HUES48 (cell line): ENCODE data around the gene LRP6.

ENCODE experiments used
- H3K27ac ChIP-seq: one replicate; pipeline ENCODE4 v1.7.0; 2013; ENCODE audit warnings: low read depth, low read length, inconsistent platforms
- H3K27me3 ChIP-seq: 2 replicates; pipeline ENCODE4 v1.6.1; 2013; ENCODE audit warnings: mild to moderate bottlenecking, low read length; ENCODE audit not compliant: control insufficient read depth, insufficient read depth
- H3K36me3 ChIP-seq: 2 replicates; pipeline ENCODE4 v1.6.1; 2013; ENCODE audit warnings: low read length; ENCODE audit not compliant: control insufficient read depth, insufficient read depth
- H3K4me1 ChIP-seq: 2 replicates; pipeline ENCODE4 v1.6.1; 2013; ENCODE audit warnings: mild to moderate bottlenecking, low read length; ENCODE audit not compliant: control insufficient read depth, insufficient read depth
- H3K4me3 ChIP-seq: 2 replicates; pipeline ENCODE4 v1.5.1; 2013; ENCODE audit warnings: mild to moderate bottlenecking, low read depth, low read length
- H3K9ac ChIP-seq: 2 replicates; pipeline ENCODE4 v1.6.1; 2013; ENCODE audit warnings: mild to moderate bottlenecking, low read depth, low read length, moderate library complexity
- H3K9me3 ChIP-seq: 2 replicates; pipeline ENCODE4 v1.6.1; 2013; ENCODE audit warnings: low read length; ENCODE audit not compliant: control insufficient read depth, insufficient read depth

The LRP6 gene

DNA sequence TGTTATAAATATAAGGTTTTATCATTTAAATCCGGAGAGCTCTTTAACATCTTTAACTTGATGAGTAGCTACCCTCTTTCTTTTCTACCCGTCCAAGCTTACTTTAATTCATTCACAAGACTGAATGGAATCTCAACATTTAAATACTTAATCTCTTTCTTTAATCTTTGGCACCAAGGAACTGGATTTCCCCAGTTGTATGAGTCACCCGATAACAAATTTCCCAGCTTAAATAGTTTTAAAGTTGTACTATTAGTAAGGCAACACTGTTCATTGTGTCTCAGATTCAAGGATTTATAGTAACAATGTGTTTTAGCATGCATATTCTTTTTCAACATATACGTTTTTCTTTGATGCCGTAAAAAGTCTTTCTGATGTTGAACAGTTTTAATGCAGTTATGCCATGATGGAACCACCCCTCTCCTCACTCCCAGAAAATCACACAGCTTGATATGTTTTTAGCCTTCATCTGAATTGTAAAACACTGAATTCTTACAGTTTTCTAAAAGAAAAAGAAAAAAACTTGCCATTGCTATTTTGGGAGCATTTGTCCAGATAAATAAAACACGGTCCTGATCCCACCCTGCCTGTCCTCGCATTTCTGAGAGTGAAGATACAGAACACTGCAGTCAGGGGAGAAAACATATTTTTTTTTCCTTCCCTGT, 16.0 kb upstream of the LRP6 start:
- H3K9ac ChIP-seq: no peak overlapping the region
- H3K36me3 ChIP-seq: no peaks in the 10 kb centered on the region
- H3K27ac ChIP-seq: peak overlapping the region; percentile 79
- H3K9me3 ChIP-seq: no peaks in the 10 kb centered on the region
- no peaks in the 10 kb centered on the region for H3K27me3 ChIP-seq
- H3K4me3 ChIP-seq: no peak overlapping the region
- H3K4me1 ChIP-seq: peaks cover 32% of the 10 kb centered on the region

DNA sequence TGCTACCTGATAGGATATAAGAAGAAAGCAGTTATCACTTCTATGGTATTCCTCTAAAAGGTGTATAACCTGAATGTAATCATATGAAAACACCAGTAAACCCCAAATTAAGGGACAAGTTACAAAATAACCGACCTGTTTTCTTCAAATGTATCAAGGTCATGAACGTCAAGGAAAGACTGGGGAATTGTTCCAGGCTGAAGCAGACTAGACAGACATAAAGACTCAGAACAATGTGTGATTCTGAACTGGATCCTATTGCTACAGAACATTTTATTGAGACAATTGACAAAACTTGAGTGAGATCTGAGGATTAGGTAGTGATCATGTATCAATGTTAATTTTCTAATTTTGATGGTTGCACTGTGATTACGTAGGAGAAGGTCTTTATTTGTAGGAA, 15.4 kb upstream of the LRP6 start:
- Histone ChIP-seq H3K4me3 (no peak overlapping the region), H3K9me3 (no peaks in the 10 kb centered on the region), H3K4me1 (peaks cover 32% of the 10 kb centered on the region), H3K9ac (no peak overlapping the region), H3K36me3 (no peaks in the 10 kb centered on the region), H3K27me3 (no peaks in the 10 kb centered on the region), H3K27ac (no peak overlapping the region)

DNA sequence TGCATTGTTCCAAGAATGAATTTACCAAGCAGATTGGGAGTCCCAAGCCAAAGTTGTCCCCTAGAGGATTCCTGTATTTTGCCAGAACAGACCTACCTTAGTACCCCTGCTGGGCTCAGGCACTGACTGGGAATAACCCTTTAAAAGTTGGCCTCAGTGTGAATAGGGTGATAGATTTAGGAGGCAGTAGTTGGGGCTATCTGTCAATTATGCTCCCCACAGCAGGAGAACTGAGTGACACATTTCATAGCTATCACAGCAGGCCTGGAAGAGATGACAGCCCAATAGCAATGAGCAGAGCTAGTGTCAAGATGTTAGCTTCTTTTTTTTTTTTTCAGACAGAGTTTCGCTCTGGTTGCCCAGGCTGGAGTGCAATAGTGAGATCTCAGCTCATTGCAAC, 14.3 kb upstream of the LRP6 start:
- H3K9ac ChIP-seq: no peak overlapping the region
- H3K36me3 ChIP-seq: no peaks in the 10 kb centered on the region
- no peak overlapping the region for H3K4me3 ChIP-seq
- peaks cover 32% of the 10 kb centered on the region for H3K4me1 ChIP-seq
- H3K27ac ChIP-seq: no peak overlapping the region
- H3K9me3 ChIP-seq: no peaks in the 10 kb centered on the region
- H3K27me3 ChIP-seq: no peaks in the 10 kb centered on the region

DNA sequence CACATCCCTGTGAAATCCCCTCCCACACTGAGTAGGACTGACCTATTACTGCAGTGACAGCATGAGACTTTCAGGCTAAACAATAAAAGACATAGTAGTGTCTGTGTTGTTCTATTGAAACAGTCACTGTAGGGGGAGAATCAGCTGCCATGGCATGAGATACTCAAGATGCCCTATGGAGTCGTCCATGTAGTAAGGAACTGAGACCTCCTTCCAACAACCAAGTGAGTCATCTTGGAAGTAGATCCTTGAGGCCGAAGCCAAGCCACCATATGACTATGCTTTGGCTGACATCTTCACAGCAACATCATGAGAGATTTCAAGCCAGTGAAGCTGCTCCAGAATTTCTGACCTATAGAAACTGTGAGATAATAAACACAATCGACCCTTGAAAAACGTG, 12.1 kb upstream of the LRP6 start:
- H3K27ac ChIP-seq: no peak overlapping the region
- H3K4me3 ChIP-seq: no peak overlapping the region

DNA sequence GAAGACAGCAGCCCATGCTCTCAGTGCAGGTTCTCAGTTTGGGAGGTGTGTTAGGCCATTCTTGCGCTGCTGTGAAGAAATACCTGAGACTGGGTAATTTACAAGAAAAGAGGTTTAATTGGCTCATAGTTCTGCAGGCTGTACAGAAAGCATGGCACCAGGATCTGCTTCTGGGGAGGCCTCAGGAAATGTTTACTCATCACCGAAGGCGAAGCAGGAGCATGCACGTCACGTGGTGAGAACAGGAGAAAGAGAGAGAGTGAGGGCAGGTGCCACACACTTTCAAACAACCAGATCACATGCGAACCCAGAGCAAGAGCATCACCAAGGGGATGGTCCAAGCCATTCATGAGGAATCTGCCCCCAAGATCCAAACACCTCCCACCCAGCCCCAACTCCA, 9.0 kb upstream of the LRP6 start:
- Histone ChIP-seq H3K4me3 (no peak overlapping the region), H3K27me3 (no peaks in the 10 kb centered on the region), H3K36me3 (no peaks in the 10 kb centered on the region), H3K9ac (no peak overlapping the region), H3K27ac (no peak overlapping the region), H3K9me3 (no peaks in the 10 kb centered on the region), H3K4me1 (peaks cover 13% of the 10 kb centered on the region)

More for the DNA sequence above, 12.1 kb upstream of the LRP6 start:
- Histone ChIP-seq H3K9ac (no peak overlapping the region), H3K9me3 (no peaks in the 10 kb centered on the region), H3K4me1 (peaks cover 27% of the 10 kb centered on the region), H3K27me3 (no peaks in the 10 kb centered on the region), H3K36me3 (no peaks in the 10 kb centered on the region)

DNA sequence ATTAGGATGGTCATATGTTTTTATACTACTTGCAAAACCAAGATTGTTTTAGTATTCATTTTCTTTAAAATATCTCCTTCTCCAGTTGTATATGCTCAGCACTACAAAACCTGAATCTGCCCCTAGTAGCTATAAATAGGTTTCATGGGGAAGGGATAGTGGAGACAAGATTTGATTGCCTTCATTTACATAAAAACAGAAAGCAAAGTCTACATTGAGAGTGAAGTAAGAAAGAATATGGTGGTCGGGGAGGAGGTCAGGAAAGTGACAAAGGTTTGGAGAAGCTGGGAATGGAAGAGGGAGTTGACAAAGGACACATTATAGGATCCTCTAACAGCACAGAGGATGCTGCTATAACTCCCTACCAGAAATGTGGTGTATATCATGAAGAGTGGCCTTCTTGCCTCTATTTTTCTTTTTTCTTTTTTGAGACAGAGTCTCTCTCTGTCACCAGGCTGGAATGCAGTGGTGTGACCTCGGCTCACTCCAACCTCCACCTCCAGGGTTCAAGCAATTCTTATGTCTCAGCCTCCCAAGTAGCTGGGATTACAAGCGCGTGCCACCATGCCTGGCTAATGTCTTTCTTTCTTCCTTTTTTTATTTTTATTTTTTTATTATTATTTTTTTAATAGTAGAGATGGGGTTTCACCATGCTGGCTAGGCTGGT, 6.6 kb upstream of the LRP6 start:
- Histone ChIP-seq H3K27ac (peak overlapping the region; percentile 25), H3K9ac (no peak overlapping the region; the same call in 1 of the 2 replicates), H3K9me3 (no peaks in the 10 kb centered on the region)

DNA sequence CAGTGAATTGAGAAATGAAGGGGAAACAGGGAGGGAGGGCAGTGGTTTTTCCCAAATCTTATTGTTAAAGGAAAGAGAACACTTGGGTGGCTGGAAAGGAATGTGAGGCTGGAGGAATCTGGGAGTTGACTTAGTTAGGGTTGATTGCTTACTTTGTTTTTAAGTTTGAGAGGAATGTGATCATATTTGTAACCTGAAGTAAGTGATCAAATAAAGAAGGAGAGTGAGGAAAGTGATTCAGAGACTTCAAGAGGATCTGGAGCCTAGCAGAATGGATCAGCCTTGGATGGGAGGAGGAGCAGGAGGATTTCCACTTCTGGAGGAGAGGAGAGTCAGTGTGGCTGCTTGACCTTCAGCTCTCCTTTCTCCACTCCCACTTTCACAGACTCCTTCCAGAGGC, 6.0 kb upstream of the LRP6 start:
- Histone ChIP-seq H3K4me1 (peaks cover 14% of the 10 kb centered on the region), H3K27ac (peak overlapping the region; percentile 28), H3K27me3 (no peaks in the 10 kb centered on the region), H3K9me3 (no peaks in the 10 kb centered on the region), H3K9ac (no peak overlapping the region; the same call in 1 of the 2 replicates), H3K36me3 (no peaks in the 10 kb centered on the region), H3K4me3 (no peak overlapping the region)

More for the DNA sequence above, 6.6 kb upstream of the LRP6 start:
- no peak overlapping the region for H3K4me3 ChIP-seq
- H3K36me3 ChIP-seq: no peaks in the 10 kb centered on the region
- H3K27me3 ChIP-seq: no peaks in the 10 kb centered on the region
- peaks cover 14% of the 10 kb centered on the region for H3K4me1 ChIP-seq

DNA sequence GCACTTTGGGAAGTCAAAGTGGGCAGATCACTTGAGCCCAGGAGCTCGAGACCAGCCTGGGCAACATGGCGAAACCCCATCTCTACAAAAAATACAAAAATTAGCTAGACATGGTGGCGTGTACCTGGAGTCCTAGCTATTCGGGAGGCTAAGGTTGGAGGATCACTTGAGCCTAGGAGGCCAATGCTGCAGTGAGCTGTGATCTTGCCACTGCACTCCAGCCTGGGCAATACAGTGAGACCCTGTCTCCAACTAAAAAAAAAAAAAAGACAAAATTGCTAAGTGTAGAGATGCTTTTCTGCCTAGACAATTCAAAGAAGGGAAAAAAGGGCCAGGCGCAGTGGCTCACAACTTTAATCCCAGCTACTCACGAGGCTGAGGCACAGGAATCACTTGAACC, 3.4 kb upstream of the LRP6 start:
- no peak overlapping the region for H3K9ac ChIP-seq
- H3K4me1 ChIP-seq: peaks cover 21% of the 10 kb centered on the region
- H3K27me3 ChIP-seq: no peaks in the 10 kb centered on the region
- no peak overlapping the region for H3K27ac ChIP-seq
- H3K9me3 ChIP-seq: no peaks in the 10 kb centered on the region
- no peak overlapping the region for H3K4me3 ChIP-seq
- H3K36me3 ChIP-seq: no peaks in the 10 kb centered on the region

DNA sequence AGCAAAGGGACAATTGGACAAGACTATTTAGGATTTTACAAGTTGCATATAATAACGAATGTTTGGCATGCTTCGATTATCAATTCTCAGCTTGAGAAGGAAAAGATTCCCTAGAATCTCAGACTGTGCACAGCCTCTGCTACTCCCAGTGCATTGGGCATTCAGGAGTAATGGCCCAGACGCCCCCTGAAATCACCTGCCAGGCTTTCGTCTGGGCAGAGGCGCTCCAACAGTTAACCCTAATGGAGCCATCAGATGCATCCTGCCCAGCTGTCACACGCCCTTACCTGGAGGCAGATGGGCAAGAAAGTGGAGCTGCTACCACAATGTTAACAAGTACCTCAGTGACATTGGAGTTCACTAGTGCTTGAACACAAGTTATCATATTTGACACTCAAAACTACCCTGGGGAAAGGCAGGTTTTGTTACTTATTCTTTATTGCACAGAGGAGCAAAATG, 927 bp upstream of the LRP6 start:
- no peaks in the 10 kb centered on the region for H3K36me3 ChIP-seq
- no peaks in the 10 kb centered on the region for H3K27me3 ChIP-seq
- H3K9ac ChIP-seq: peak overlapping the region; percentile 98
- peak overlapping the region; percentile 92 for H3K4me3 ChIP-seq
- no peaks in the 10 kb centered on the region for H3K9me3 ChIP-seq
- H3K4me1 ChIP-seq: peaks cover 22% of the 10 kb centered on the region
- H3K27ac ChIP-seq: peak overlapping the region; percentile 97

DNA sequence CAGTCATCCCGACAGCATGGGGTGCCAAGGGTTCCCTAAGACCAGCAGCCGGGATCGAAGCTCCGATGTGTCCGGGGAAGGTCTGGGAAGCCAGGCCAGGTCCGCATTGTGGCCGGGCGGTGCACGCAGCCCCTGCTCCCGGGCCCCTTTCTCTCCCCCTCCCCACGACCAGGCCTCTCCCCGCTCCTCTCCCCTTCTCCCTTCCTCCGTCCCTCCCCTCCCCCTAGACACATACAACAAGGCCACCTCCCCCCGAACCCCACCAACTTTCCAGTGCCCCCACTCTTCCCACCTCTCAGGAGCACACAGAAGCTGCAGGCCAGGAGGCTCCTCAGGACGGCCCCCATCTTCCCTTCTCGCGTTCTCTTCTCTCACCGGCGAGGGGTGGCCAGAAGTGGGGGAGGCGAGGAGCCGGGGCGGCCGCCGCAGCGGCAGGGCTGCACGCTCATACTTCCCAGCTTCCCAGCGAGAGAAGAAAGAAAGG, 413 bp downstream of the LRP6 start:
- Histone ChIP-seq H3K4me3 (peak overlapping the region; percentile 92), H3K9me3 (no peaks in the 10 kb centered on the region), H3K9ac (peak overlapping the region; percentile 98), H3K4me1 (peaks cover 20% of the 10 kb centered on the region; the same call in 1 of the 2 replicates), H3K27me3 (no peaks in the 10 kb centered on the region), H3K36me3 (no peaks in the 10 kb centered on the region), H3K27ac (peak overlapping the region; percentile 97)
